ENCODE results near the gene CD109. TPM values are rescaled to one million over a fixed set of nuclear protein-coding genes. Genes with fewer than 3 reads are reported as not detected.

Gene CD109
- total and polyA plus RNA-seq, 10 of the 15 experiments (the other 5 are each of a cell fraction or from before 2014, with no cell fraction given), result 0.27 to 4.4 (median 2.1) TPM

DNA sequence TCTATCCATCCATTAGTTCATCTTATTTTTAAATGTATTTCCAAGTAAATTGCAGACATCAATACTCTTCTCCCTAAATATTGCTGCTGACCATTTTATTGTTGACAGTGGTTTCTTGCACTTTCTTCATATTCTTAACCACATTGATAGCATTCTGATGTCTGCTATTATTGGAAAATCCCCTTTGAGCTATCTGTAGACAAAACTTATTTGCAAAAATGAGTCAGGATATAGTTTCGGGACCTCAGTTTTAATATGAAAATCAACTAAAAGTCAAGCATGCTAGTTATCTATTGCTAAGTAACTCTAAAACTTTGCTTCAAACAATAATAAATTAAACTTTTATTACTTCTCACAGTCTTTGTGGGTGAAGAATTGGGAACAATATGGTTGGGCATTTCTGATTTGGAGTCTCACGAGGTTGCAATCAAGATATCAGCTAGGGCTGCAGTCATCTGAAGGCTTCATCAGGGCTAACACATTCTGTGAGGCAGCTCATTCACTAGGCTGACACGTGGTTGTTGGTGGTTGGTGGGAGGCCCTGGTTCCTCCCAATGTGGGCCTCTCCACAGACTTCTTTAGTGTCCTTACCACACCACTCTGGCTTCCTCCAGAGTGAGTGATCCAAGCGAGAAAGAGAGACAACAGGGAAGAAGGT lies 32.7 kb downstream of the CD109 start (continued):
- TF ChIP-seq, protein P1, sequence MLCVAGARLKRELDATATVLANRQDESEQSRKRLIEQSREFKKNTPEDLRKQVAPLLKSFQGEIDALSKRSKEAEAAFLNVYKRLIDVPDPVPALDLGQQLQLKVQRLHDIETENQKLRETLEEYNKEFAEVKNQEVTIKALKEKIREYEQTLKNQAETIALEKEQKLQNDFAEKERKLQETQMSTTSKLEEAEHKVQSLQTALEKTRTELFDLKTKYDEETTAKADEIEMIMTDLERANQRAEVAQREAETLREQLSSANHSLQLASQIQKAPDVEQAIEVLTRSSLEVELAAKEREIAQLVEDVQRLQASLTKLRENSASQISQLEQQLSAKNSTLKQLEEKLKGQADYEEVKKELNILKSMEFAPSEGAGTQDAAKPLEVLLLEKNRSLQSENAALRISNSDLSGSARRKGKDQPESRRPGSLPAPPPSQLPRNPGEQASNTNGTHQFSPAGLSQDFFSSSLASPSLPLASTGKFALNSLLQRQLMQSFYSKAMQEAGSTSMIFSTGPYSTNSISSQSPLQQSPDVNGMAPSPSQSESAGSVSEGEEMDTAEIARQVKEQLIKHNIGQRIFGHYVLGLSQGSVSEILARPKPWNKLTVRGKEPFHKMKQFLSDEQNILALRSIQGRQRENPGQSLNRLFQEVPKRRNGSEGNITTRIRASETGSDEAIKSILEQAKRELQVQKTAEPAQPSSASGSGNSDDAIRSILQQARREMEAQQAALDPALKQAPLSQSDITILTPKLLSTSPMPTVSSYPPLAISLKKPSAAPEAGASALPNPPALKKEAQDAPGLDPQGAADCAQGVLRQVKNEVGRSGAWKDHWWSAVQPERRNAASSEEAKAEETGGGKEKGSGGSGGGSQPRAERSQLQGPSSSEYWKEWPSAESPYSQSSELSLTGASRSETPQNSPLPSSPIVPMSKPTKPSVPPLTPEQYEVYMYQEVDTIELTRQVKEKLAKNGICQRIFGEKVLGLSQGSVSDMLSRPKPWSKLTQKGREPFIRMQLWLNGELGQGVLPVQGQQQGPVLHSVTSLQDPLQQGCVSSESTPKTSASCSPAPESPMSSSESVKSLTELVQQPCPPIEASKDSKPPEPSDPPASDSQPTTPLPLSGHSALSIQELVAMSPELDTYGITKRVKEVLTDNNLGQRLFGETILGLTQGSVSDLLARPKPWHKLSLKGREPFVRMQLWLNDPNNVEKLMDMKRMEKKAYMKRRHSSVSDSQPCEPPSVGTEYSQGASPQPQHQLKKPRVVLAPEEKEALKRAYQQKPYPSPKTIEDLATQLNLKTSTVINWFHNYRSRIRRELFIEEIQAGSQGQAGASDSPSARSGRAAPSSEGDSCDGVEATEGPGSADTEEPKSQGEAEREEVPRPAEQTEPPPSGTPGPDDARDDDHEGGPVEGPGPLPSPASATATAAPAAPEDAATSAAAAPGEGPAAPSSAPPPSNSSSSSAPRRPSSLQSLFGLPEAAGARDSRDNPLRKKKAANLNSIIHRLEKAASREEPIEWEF (IDR thresholded peaks at IDR 0.05; ENCODE audit: insufficient replicate concordance, low read depth, low read length), result no peak
- TF ChIP-seq SUZ12 (IDR thresholded peaks at IDR 0.05; ENCODE audit: unreplicated experiment), result no peak
- TF ChIP-seq NFYA (IDR thresholded peaks at IDR 0.05; ENCODE audit: borderline replicate concordance, low read depth, low read length), result no peak
- no peak for TF ChIP-seq ZNF24 (IDR thresholded peaks at IDR 0.05)
- TF ChIP-seq DPF2 (IDR thresholded peaks at IDR 0.05), result peak; percentile 65; the same call in 1 of the 2 replicates
- no peak for TF ChIP-seq SMAD1 (IDR thresholded peaks at IDR 0.05; ENCODE audit: low read depth, partially characterized antibody)
- TF ChIP-seq TARDBP (IDR thresholded peaks at IDR 0.05; ENCODE audit: borderline replicate concordance), result no peak
- no peak for TF ChIP-seq HDGF (IDR thresholded peaks at IDR 0.05)
- TF ChIP-seq, protein P2, sequence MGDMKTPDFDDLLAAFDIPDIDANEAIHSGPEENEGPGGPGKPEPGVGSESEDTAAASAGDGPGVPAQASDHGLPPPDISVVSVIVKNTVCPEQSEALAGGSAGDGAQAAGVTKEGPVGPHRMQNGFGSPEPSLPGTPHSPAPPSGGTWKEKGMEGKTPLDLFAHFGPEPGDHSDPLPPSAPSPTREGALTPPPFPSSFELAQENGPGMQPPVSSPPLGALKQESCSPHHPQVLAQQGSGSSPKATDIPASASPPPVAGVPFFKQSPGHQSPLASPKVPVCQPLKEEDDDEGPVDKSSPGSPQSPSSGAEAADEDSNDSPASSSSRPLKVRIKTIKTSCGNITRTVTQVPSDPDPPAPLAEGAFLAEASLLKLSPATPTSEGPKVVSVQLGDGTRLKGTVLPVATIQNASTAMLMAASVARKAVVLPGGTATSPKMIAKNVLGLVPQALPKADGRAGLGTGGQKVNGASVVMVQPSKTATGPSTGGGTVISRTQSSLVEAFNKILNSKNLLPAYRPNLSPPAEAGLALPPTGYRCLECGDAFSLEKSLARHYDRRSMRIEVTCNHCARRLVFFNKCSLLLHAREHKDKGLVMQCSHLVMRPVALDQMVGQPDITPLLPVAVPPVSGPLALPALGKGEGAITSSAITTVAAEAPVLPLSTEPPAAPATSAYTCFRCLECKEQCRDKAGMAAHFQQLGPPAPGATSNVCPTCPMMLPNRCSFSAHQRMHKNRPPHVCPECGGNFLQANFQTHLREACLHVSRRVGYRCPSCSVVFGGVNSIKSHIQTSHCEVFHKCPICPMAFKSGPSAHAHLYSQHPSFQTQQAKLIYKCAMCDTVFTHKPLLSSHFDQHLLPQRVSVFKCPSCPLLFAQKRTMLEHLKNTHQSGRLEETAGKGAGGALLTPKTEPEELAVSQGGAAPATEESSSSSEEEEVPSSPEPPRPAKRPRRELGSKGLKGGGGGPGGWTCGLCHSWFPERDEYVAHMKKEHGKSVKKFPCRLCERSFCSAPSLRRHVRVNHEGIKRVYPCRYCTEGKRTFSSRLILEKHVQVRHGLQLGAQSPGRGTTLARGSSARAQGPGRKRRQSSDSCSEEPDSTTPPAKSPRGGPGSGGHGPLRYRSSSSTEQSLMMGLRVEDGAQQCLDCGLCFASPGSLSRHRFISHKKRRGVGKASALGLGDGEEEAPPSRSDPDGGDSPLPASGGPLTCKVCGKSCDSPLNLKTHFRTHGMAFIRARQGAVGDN (IDR thresholded peaks at IDR 0.05), result no peak
- TF ChIP-seq NR2C2 (IDR thresholded peaks at IDR 0.05; ENCODE audit: borderline replicate concordance, control insufficient read depth, insufficient read length, low read depth), result no peak
- no peak for TF ChIP-seq FOXK2 (IDR thresholded peaks at IDR 0.05)
- 0 out of 4 replicates have a peak, but pooled peaks of 1 of the 2 experiments have one; percentile 18 for TF ChIP-seq IKZF2 (IDR thresholded peaks at IDR 0.05)
- TF ChIP-seq, protein P3, sequence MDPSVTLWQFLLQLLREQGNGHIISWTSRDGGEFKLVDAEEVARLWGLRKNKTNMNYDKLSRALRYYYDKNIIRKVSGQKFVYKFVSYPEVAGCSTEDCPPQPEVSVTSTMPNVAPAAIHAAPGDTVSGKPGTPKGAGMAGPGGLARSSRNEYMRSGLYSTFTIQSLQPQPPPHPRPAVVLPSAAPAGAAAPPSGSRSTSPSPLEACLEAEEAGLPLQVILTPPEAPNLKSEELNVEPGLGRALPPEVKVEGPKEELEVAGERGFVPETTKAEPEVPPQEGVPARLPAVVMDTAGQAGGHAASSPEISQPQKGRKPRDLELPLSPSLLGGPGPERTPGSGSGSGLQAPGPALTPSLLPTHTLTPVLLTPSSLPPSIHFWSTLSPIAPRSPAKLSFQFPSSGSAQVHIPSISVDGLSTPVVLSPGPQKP (IDR thresholded peaks at IDR 0.05; ENCODE audit: low read depth, low read length), result no peak
- TF ChIP-seq KLF5 (IDR thresholded peaks at IDR 0.05; ENCODE audit: partially characterized antibody), result no peak
- TF ChIP-seq JUNB (IDR thresholded peaks at IDR 0.05), result peak; percentile 91
- TF ChIP-seq, protein P4, sequence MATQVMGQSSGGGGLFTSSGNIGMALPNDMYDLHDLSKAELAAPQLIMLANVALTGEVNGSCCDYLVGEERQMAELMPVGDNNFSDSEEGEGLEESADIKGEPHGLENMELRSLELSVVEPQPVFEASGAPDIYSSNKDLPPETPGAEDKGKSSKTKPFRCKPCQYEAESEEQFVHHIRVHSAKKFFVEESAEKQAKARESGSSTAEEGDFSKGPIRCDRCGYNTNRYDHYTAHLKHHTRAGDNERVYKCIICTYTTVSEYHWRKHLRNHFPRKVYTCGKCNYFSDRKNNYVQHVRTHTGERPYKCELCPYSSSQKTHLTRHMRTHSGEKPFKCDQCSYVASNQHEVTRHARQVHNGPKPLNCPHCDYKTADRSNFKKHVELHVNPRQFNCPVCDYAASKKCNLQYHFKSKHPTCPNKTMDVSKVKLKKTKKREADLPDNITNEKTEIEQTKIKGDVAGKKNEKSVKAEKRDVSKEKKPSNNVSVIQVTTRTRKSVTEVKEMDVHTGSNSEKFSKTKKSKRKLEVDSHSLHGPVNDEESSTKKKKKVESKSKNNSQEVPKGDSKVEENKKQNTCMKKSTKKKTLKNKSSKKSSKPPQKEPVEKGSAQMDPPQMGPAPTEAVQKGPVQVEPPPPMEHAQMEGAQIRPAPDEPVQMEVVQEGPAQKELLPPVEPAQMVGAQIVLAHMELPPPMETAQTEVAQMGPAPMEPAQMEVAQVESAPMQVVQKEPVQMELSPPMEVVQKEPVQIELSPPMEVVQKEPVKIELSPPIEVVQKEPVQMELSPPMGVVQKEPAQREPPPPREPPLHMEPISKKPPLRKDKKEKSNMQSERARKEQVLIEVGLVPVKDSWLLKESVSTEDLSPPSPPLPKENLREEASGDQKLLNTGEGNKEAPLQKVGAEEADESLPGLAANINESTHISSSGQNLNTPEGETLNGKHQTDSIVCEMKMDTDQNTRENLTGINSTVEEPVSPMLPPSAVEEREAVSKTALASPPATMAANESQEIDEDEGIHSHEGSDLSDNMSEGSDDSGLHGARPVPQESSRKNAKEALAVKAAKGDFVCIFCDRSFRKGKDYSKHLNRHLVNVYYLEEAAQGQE (IDR thresholded peaks at IDR 0.05; ENCODE audit: low read depth, low read length), result no peak
